EL (cell line): ENCODE measurements around the gene HMOX2.

ENCODE experiments used
- DNase-seq: peaks from one replicate; pipeline ENCODE4 v3.0.0-alpha.2; 2016

HMOX2 gene, protein sequence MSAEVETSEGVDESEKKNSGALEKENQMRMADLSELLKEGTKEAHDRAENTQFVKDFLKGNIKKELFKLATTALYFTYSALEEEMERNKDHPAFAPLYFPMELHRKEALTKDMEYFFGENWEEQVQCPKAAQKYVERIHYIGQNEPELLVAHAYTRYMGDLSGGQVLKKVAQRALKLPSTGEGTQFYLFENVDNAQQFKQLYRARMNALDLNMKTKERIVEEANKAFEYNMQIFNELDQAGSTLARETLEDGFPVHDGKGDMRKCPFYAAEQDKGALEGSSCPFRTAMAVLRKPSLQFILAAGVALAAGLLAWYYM

DNA sequence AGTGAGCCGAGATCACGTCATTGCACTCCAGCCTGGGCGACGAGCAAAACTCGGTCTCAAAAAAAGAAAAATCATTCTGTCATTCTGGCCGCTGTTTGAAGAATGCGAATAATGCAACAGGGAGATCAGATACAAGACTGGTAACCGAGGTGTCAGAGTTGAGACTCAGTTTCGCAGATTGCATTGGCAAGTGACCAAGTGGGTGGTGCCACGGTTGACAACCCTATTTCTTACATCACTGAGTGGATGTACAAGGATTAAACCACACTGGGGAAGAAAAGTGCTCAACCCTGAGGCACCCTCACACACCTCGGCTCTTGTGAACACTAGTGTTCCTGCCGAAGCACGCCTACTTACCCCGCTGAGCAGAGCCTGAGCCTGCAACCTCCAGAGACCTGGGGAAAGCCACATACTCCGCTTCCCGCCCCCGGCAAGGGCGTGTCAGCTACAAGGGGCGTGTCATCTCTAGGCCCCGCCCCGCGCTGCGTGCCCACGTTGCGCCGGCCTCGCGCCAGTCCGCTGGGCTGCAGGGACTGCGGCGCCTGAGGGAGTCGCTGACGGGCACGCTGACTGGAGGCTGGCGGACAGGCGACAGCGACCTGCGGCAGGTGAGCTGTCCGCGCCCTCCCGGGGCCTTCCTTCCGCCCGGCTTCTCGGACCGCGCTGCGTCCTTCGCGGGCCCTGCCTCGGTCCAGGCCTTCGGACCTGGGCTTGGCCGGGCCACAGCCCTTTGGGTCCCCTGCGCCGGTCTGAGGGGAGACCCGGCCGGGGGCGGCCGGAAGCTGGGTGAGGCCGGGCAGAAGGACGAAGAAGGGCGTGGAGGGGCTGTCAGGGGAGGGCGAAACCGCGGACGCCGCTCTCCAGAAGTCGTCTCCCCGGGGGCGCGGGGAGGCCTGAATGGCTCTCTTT, at the start of gene HMOX2:
TSS of gene HMOX2 (plus strand) at position 519 of the 909 bp plus-strand sequence. CDS start 29,127 bp downstream, outside the sequence.
- peak; percentile 90 for DNase-seq

DNA sequence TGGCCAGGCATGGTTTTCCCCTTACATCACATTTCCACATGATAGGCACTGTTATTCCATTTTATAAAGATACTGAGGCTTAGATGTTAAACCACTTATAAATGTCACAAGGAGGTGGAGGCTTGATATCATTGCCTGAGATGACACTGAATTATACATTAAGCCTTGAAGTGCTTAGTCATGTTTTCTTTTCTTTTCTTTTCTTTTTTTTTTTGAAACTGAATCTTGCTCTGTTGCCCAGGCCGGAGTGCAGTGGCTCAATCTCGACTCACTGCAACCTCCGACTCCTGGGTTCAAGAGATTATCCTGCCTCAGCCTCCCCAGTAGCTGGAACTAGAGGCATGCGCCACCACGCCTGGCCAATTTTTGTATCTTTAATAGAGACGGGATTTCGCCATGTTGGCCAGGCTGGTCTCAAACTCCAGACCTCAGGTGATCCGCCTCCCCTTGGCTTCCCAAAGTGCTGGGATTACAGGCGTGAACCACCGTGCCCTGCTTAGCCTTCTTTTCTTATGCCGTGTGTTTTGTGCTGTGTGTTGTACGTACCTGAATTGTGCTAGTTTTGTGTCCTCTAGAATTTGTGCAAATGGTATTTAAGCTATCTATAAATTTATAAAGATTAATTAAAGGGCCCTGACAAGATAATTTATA, 49.4 kb upstream of the HMOX2 start:
- no peak for DNase-seq

DNA sequence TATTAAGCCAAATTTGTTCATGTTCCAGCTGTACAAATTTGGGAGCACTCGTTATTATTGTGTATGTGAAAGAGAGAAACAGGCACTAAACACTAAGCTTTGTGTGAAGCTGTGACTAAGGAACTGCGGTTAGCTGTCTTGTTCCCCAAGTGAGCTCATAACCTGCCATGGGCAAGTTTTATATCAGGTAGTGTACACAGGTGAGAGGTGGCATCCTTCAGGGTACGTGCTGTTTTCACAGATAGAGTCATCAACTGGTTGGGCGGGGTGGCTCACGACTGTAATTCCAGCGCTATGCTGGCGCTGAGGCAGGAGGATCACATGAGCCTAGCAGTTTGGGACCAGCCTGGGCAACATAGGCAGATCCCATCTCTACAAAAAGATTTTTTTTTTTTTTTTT, 47.7 kb upstream of the HMOX2 start:
- no peak for DNase-seq

DNA sequence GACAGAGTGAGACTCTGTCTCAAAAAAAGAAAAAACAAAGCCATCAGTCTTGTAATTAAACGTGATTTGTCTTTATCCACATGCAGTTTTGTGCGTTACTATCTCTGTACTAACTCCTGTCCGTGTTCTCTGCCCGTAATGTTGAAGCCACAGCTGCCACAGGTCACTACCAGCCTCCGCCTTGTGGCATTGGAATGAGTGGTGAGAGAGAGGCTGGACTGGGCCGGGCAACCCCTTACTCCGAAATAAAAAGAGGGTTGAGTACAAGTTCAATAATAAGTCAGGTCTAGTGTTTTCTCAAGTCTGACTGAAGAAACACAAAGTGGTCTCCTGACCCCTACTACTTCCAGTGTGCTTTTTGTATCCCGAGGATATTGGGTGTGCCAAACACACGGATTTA, 45.2 kb upstream of the HMOX2 start:
- no peak for DNase-seq

DNA sequence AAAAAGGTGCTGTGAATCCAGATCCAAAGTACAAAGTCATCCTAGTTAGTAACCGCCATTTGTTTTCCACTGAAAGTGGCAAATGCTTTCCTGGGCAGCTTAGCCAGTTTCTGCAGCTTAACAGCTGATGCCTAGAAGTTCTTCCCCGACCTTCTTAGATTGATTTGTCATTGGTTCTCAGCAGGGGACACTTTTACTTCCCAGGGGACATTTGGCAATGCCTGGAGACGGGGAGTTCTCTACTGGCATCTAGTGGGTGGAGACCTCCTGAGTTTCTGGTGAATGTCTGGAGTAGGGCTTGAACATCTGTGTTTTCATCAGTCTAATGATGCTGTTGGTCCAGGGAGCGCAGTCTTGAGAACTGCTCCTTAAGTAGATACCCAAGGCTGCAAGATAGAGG, 43.0 kb upstream of the HMOX2 start:
- no peak for DNase-seq

DNA sequence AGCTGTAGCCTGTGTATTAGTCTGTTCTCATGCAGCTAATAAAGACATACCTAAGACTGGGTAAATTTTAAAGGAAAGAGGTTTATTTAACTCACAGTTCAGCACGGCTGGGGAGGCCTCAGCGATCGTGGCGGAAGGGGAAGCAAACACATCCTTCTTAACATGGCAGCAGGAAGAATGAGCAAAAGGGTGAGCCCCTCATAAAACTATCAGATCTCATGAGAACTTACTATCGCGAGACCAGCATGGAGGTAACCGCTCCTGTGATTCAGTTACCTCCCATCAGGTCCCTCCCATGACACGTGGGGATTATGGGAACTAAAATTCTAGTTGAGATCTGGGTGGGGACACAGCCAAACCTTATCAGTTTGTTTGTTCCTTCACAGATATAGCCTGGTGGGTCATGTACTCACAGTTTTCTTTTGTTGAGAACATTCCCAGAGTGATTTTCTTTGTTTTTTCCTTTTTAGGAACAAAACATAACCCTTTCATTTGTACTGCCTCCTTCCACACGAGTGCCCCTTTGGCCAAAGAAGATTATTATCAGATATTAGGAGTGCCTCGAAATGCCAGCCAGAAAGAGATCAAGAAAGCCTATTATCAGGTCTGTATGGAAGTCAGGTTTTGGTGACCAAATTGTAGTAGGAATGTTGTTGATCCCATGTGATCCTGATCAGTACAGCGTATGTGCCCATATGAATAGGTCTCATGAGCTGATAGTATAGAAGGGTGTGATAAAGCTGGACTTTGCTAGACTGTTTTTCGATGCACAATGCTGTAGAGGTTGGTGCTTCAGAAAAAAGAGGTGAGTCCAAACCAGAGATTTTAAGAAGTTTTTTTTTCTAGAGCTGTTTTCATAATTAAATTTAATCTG, 42.0 kb upstream of the HMOX2 start:
- DNase-seq = no peak

DNA sequence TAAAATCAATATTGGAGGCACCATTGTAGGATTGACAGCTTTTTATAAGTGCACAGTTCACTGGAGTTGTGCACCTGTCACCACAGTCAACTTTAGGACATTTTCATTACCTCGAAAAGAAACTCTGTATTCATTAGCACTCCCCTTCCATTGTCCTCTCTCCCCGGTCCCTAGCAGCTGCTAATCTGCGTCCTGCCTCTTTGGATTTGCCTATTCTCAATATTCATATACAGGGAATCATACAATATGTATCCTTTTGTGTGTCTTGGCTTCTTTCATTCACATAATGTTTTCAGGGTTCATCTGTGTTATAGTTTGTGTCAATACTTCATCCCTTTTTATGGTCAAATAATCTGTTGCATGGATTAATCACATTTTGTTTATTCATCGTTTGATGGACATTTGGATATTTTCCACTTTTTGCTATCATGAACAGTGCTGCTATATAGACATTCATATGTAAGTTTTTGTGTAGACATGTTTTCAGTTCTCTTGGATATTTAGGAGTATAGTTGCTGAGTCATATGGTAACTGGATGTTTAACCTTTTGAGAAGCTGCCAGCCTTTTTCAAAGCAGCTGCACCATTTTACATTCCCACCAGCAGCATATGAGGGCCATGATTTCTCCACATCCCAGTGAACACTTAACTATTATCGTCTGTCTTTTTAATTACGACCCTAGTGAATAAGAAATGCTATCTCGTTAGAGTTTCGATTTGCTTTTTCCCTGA, 40.7 kb upstream of the HMOX2 start:
- no peak for DNase-seq

DNA sequence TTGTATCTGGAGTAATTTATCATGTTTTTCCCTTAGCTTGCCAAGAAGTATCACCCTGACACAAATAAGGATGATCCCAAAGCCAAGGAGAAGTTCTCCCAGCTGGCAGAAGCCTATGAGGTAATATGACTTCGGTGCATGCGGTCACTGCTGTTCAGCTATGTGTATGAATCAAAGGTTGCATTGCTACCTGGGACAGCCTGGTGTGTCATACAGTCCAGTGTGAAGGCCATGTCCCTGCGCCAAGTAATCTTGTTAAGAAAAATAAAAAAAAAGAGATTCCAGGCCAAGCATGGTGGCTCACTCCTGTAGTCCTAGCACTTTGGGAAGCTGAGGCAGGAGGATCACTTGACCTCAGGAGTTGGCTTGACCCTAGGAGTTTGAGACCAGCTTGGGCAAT, 38.8 kb upstream of the HMOX2 start:
- no peak for DNase-seq

DNA sequence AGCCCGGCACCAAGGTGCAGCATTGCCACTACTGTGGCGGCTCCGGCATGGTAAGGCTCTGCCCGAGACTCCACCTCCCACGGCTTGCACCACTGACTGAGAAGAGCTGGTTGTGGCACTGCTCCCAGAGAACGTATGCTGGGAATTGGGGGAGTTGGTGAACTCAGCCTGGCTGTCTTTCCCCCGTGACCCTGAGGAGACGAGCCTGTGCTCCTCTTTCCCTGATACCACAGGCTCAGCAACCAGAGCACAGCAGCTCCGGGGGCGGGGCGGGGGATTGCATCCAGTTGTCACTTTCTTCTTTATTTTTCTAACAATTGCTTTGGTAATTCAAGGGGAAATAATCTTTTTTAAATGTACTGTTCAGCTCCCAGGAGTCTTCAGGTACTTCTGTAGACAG, 33.8 kb upstream of the HMOX2 start:
- no peak for DNase-seq

DNA sequence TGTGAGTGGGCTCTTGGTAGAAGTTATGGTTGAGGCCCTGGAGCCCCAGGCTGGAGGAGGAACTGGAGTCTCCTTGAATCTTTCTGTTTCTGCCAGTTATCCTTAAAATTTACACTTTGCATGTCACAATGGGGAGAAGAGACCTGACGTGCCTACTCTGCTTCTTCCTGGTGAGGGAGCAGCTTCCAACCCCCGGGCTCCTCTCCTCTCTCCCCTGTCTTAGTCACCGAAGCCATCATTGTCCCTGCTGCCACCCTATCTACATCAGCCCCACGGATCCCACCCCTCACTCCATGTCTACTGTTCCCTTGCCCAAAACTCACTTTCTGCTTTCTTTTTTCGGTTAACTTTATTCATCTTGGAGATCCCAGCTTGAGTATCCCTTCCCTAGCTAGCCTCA, 32.9 kb upstream of the HMOX2 start:
- DNase-seq = no peak

DNA sequence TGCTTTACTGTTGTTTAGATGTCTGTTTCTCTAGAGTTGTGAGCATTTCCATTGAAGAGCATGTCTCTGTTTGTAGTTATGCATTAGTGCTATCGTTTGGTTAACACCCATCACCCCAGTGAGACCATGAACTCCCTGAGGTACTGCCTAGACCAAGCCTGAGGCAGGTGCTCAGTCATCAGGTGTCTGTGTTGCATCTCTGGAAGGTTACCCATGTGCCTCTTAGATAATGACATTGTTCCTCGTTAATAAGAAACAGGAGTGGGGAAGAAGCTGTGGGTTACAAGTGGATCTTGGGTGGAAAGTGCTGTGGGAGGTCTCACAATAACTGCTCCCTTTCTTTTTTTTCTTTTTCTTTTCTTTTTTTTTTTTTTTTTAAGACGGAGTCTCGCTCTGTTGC, 32.2 kb upstream of the HMOX2 start:
- DNase-seq = no peak

DNA sequence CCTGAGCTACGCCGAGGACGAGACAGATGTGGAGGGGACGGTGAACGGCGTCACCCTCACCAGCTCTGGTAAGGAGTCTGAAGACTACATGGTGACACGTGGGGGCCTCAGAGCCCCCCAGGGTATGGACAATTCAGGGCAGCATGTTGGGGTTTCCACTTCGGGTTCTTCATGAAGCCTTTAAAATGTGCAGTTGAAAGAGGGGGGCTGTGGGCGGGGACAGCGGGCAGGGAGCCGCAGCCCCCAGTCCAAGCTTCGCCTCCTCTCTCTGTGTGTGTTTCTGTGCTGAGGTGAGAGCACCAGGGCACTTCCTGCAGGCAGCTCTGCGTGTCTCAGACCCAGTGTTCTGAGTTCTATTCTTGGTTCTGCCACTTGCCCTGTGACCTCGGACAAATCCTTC, 25.8 kb upstream of the HMOX2 start:
- DNase-seq = no peak

DNA sequence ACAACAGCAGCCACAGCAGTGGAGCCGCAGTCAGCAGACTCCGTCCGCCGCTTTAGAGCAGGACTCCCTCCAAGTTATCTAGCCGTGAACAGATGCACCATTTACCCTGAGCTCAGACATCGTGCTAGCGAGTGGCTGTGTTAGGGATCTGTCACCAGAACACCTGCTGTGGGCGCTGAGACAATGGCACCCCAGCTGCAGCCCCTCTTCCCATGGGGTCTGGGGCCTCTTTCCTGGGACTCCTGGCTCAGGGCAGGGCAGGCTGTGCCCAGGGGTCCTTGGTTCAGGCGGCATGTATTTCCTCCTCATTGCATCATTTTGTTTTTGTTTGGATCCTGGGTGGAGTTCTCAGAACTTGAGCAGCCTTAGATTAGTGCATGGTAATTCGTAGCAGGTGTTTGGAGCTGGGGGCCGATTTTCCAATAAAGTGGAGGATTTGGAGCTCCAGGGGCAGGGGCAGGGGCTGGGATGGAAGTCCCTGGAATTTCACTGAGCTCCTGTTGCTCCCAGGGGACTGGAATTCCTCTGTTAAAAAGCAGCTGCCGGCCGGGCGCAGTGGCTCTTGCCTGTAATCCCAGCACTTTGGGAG, 25.2 kb upstream of the HMOX2 start:
- no peak for DNase-seq

DNA sequence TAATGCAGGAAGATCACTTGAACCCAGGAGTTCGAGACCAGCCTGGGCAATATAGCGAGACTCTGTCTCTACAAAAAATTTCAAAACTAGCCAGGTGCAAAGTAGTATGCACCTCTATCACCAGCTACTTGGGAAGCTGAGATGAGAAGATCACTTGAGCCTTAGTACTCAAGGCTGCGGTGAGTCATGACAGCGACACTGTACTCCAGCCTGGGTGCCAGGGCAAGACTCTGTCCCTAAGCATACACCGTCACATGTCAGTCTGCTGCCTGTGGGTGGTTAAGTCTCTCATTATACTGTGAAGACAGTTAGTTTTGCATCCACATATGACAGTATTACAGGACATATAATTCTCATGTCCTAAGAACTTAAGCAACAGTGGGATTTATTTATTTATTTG, 23.5 kb upstream of the HMOX2 start:
- no peak for DNase-seq

DNA sequence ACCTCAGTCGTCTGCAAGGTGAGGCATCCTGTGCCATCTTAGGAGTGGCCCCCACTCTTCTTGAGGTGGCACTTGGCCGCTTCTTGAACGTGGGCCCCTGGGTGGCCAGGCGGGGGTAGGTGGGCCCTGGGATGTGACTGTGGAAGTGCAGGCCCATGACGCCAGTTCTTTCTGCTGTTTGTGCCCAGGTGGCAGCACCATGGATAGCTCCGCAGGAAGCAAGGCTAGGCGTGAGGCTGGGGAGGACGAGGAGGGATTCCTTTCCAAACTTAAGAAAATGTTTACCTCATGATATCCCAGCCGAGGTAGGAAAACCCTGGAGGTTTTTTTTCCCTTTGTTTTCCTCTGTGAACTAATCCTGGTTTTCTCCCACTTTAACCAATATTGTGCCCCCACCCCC, 21.6 kb upstream of the HMOX2 start:
- no peak for DNase-seq

DNA sequence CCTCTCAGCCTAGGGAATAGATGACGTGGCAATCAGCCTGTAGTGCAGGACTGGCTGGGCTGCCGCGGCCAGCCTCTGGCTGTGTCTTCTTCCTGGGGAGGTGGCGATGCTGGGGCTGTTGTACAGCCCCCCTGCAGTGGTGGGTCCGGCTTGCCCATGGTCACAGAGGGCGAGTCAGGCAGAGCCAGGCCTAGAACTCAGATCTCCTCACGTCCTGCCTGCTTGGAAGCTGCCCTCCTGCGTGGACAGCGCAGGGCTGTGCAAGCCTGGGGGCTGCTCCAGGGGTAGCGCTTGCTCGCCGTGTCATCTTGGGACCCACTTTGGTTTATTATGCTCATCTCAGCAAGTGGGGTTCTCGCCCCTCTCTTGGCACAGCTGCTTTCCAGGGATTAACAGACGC, 21.1 kb upstream of the HMOX2 start:
- DNase-seq = no peak

DNA sequence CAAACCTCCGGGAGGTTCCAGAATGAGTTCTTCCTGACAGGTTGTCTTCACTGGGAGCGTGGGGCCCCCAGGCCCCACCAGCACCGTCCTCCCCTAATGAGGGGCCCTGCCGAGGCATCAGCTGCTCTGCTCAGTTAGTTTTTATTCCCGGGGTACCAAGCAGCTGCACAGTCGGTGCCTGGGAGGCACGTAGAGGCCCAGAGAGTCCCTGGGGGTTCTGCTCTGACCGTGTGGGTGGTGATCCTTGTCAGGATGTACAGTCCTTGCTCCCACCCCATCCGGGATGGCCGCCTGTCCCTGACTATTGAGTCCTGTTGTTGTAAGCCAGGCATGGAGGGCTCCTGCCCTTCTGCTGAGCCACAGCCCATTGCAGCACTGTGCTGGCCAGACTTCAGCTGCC, 20.2 kb upstream of the HMOX2 start:
- no peak for DNase-seq

DNA sequence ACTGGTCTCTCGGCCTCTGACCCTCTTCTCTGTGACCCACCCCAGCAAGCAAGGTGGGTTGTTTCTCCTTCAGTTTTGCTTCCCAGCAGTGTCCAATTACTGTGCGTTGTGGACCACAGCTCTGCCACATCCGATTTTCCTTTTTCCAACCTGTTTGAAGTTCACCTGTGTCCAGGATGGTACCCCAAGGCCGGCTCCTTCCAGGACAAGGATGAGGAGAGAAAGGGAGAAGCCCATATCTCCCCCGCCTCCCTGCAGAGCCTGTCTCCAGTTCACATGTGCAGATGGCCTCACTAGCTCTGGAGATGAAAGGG, 15.3 kb upstream of the HMOX2 start:
- no peak for DNase-seq

DNA sequence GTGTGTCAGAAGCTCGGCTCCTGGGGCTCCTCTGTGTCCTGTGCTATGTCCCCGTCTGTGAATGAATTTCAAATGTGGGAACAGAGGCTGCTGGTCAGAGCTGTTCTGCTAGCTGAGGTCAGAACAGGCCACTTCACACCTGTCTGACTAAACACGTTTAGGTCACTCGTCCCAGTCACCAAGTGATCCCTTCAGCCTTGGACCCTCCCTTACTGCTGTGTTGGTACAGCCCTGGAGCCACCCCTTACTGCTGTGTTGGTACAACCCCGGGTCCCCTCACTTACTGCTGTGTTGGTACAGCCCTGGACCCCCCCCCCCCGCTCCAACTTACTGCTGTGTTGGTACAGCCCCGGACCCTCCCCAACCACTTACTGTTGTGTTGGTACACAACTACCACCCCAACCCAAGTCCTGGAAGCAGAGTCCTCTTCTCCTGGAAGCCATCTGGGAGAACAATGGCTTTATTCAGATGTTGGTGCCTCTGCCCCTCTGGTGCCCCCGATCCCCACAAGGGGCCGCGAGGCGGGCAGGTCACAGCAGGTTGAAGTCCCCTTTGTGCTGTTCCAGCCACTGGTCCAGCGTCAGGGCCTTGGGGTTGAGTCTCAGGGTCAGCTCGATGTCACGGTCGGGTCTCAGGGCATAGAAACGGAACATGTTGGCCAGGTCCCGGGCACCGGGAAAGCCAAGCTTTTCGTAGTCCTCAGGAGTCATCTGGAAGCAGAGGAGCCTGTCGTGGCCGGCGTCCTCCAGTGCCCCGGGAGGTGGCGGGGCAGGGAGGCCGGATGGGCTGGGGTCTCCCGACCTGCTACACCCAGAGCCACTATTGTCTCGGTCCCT, 14.7 kb upstream of the HMOX2 start:
- no peak for DNase-seq

DNA sequence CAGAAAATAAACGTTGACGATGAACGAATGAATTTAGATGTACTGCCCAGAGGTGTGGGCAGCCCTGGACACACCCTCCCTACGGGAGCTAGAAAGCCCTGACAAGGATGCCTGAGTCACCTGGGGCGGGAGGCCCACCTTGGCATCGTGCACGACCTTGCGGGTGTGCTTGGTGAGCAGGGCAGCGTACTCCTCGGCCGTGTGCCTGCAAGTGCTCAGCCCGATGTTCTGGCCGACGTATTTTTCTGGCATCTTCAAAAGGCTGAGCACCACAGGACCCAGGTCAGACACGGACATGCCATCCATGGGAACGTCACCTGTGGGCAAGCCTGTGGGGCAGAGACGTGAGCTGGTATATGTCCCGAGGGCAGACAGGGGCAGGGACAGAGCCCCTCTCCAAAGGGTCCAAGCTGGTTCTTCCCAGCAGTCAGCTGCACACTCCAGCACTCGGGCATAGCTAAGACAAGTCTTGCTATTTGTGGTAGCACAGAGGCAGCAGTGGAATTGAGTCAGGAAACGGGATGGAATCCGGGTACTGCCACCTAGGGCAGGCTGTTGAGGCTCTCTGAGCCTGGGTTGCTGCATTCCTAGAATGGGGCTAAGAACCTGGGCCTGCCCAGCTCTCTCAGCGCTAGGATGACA, 12.6 kb upstream of the HMOX2 start:
- no peak for DNase-seq
